SK-N-MC (cell line): Measurements from ENCODE around the gene RPGR.

Source experiments
- EZH2 ChIP-seq: fragments of 200-600 bp; sonication (generic); IDR thresholded peaks from one replicate; pipeline ENCODE4 v1.6.1; 2017; ENCODE audit warnings: antibody characterized with exemption
- POLR2AphosphoS5 ChIP-seq: IDR thresholded peaks from 2 replicates; pipeline ENCODE4 v1.6.1; 2012; ENCODE audit warnings: mild to moderate bottlenecking, low read depth, low read length, borderline replicate concordance

DNA sequence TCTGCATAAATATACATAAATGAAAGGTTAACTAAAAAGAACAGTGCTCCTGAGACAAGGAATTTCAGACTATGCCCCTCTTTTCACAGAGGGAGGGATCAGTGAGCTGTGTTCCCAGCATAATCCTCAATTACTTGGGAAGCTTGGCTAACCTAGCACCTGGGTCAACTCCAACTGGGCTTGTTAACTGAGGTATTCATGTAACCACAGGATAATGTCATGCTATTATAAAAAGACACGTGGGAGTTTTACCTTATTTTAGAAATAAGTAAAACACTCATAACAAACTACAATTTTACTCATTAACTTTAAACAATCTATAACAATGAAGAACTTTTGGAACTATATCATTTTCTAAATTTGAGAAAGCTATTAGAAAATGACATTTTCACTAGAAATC lies 48.6 kb downstream of the RPGR start:
- no peak for TF ChIP-seq POLR2AphosphoS5
- no peak for TF ChIP-seq EZH2
